Left cardiac atrium (tissue), 4 donors: ENCODE data around the gene ZBTB34. TPM values are rescaled to one million over a fixed set of nuclear protein-coding genes. Genes with fewer than 3 reads are reported as not detected.

Source experiments
- ATAC-seq, 2 donors: fragments of 200-7000 bp; cut with Tn5 transposase; one replicate each; pipeline ENCODE4 v1.9.1; 2020; ENCODE audit warnings: mild to moderate bottlenecking in 2 of 2, moderate library complexity in 2 of 2
- DNase-seq: peaks from one replicate; pipeline ENCODE4 v3.0.0-alpha.2; 2020
- intact Hi-C, 2 donors: fragments of 100-400 bp; cut with DNase I; formaldehyde crosslinking; loops; one replicate each; pipeline versions ENCODE4 v1.14.1 to v1.15.1; 2022 to 2023
- total RNA-seq, 2 donors: library from RNA; stranded (reverse); fragmentation: NEBNext Ultra II Directional; extraction: Animal tissue kit (Norgen Biotek cat#: 25700); gene quantifications; one replicate each; pipeline ENCODE4 v1.2.1, GENCODE V29; 2021
- donor health status: DM: no; HTN: yes; CAD: no.
- donor health status: DM: no; HTN: yes; CAD: no; lungs with severe emphysema.
- donor health status: DM: yes; HTN: yes; CAD: no.
- donor health status: Dilated cardiomyopathy.

Gene ZBTB34
- total RNA-seq, 2 donors from 2014 or later: 5.2 to 5.6 TPM

- no peak for DNase-seq
Measured at GRCh38 chr9:126906091-126906490, 45.7 kb downstream of the ZBTB34 start.

DNA sequence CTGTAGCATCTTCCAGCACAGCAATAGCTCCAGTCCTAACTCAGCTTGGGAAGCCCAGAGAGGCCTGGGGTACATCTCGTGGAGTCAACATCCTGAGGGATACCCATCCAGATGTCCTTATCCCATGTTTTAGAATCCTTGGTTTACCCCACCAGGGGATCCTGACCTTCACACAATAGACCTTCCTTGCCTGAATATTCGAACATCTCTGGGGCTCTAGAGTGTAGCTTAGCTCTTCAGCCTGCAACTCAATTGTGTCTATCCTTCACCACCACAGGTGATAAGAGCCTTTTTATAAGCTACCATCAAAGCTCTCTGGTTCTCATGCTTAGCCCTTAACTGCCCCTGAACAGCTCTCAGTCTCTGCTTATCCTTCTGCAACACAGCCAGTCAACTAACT is 46.6 kb downstream of the ZBTB34 start:
- intact Hi-C loops: no loop called here
- DNase-seq: no peak

More at GRCh38 chr9:126906091-126906490, 45.7 kb downstream of the ZBTB34 start:
- intact Hi-C loops: no loop called here
- no peak for ATAC-seq

GRCh38 chr9:126914458-126915280 is 54.2 kb downstream of the ZBTB34 start, which contains the start of gene RALGPS1:
RALGPS1 (plus strand) TSS chr9:126914782; CDS start chr9:126962290, 47,508 bp downstream.
- DNase-seq (peak; percentile 97), ATAC-seq (peak; percentile 99 to 100)
- intact Hi-C loops: loop anchor here in 1 of 2 donors (10.0 kb wide), 1 partner anchor 50 kb away; the partner anchor contains the start of gene ZBTB34

More for the DNA sequence above, 46.6 kb downstream of the ZBTB34 start:
- no peak for ATAC-seq

DNA sequence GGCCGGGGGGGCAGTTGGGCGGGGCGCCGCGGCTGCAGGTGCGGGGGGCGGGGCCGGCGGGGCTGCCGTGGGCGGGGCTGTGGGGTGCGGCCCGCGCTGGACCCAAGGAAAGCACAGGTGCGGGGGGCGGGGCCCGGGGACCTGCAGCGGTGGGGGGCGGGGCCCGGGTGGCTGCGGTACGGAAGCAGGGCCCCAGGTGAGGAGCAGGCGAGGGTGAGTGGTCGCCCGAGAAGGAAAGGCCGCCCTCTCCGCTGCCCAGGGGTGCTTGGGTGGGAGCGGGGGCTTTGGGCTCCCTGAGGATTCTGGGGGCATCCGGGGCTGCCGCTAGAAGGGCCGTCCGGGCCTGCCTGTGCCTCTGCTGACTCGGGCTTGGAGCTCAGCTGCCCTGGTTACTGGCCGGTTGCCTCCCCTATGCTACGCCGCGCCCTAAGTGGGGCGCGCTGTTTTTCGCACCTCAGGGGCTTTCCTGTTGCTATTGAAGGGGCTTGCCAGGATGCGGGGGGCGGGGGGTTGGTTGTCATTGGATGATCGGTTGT is 54.9 kb downstream of the ZBTB34 start:
- intact Hi-C loops: loop anchor here in 1 of 2 donors (10.0 kb wide), 1 partner anchor 51 kb away; the partner anchor contains the start of gene ZBTB34
- ATAC-seq: no peak

DNA sequence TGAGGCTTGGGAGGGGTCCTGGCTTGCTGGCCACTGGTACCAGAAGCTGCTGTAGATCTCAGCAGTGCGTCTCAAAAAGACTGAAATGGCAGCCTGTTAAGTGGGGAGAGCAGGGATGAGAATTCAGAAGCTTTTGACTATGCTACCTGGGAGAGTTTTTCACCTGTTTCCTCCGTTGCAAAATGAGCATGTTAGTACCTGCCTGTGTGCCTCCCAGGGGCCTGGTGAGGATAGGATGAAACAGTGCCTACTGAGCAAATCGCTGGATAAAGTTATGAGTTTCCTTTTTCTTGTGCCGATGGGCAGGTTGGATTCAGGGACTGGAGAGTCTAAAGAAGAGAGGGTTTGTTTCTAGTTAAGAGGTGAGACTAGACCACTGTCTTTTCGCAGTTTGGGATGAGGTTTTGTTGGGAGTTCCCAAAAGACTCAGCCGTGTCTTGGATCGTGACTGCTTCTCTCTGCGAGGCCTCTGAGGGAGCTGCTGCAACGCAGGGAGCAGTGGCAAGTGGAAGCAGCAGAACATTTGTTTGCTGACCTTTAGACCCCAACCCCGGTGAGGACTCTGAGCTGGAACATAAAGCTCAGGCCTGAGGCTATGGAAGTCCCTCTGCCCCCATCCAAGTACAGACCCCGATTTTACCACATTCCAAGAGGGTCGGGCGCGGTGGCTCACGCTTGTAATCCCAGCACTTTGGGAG is 55.6 kb downstream of the ZBTB34 start:
- ATAC-seq: no peak
- intact Hi-C loops: loop anchor here in 1 of 2 donors (10.0 kb wide), 1 partner anchor 51 kb away; the partner anchor contains the start of gene ZBTB34
- no peak for DNase-seq

More for the DNA sequence above, 54.9 kb downstream of the ZBTB34 start:
- peak; percentile 50 for DNase-seq

DNA sequence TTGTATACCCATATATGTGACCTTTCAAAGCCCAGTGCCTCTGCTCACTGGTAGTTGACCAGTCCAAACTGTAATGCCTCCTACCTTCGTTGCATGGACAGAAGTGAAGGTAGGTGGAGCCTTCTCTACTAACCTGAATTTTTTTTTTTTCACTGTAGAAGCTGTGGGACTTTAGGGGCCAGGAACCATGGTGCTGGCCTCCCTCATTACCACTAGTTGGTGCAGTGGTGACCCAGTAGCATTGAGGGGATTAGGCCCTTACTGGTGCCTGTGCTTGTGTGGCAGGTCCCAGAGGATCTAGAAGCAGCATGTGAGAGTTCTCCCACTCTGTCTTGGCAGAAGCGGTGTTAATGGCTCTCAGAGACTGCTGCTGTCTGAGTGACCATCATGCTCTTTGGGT is 56.5 kb downstream of the ZBTB34 start:
- no peak for ATAC-seq
- no peak for DNase-seq

DNA sequence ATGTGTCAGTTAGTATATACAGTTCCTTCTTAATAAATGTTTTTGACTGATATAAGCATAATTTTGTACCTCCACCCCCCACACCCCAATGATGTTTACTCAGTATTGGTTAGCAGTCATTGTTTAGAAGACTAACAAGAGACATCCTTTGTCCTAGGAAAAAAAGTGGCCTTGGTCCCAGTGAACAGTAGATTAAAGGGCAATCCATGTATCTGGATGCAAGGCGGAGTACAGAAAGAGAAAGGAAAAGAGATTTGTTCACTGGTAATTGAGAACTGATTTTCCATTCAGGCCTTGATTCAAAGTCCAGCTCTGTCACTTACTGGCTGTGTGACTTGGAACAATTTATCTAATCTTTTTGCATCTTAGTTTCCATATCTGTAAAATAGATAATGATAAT is 58.8 kb downstream of the ZBTB34 start:
- DNase-seq: no peak
- ATAC-seq: no peak
- intact Hi-C loops: loop anchor here in 1 of 2 donors (10.0 kb wide), 1 partner anchor 54 kb away; the partner anchor contains the start of gene ZBTB34

More for the DNA sequence above, 56.5 kb downstream of the ZBTB34 start:
- intact Hi-C loops: loop anchor here in 1 of 2 donors (10.0 kb wide), 1 partner anchor 52 kb away; the partner anchor contains the start of gene ZBTB34

DNA sequence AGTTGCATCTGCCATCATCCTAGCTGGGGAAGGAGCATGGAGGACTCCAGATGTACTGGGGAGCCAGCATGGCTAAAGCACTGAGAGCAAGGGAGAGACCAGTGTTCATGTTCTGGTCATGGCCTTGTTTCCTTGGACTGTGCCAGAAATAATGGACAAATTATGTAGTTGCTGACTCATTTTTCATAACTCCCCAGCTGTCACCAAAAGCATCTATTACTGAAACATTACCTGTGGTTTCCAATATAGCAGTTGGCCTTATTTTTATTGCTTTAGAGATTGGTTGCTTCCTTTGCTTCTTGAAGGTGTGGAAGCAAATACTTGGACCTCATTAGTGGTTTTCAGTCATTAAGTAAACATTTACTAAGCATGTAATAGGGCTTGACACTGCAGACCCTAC is 65.4 kb downstream of the ZBTB34 start:
- DNase-seq (no peak), ATAC-seq (no peak)
- intact Hi-C loops: no loop called here

DNA sequence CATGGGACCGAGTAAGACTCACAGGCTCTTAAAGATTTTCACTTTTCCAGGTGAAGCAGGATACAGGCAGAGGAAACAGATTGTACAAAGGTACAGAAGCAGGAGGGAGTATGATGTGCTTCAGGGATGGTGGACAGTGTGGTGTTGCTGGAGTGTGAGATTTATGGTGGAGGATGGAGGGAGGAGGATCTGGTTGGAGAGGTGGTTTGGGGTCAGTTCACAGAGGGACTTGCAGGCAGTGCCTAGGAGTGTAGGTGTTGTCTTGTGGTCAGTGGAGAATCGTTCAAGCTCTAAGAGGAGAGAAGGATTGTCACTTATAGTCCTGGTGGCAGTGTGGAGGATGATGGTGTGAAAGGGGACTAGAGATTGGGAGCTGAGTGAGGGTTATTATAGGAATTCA is 65.9 kb downstream of the ZBTB34 start:
- no peak for DNase-seq
- intact Hi-C loops: no loop called here
- ATAC-seq: no peak

GRCh38 chr9:126927419-126927818 is 67.0 kb downstream of the ZBTB34 start:
- intact Hi-C loops: no loop called here
- DNase-seq (no peak), ATAC-seq (no peak)

DNA sequence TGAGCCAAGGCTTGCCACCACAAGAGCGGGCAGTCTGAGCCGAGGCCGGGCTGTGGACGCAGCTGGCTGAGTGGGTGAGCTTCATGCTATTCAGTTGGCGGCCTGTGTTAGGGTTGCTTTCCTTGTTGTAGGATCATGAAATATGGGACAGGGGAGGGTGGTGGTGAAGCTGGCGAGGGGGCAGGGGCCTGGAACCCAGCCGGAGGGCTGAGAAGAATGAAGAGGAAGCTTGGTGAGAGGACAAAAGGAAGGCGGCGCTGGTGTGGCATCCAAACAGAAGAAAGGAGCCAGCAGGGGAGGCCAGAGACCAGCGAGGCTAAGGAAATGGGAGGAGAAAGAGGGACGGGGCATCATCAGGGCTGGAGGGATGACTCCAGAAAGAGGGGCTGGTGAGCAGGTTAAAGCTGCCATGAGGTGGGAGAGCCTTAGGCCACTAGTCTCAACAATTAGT is 72.5 kb downstream of the ZBTB34 start:
- intact Hi-C loops: no loop called here
- no peak for DNase-seq
- ATAC-seq: no peak

DNA sequence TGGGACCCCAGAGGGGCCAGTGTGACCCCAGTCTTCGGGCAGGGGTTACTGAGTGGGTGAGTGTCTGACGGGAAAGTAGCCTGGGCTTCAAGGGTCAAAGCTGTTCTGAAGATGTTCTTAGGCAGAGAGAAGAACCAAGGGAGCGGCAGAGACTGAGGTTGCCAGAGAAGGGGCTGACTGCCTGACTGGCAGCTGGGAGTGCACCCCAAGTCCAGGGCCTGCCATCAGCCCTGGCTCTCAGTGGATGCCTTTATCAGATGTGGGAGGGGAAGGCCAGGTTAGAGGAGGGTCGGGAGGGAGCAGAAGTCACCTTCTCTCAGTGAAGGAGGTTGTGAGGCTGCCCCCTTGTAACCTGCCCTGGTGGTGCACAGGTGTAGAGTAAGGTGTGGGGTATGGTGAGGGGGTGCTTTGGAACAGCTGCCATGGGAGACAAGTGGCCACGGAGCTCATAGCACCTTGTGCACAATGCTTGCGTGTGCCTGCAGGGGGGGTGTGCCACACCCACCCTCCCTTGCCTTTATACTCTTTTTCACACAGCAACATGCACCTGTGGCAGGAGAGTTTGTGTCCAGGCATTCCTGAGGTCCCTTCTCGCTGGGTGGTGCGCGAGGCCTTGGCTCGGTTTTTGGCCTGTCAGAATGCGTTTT is 73.0 kb downstream of the ZBTB34 start:
- intact Hi-C loops: no loop called here
- ATAC-seq: no peak
- no peak for DNase-seq

DNA sequence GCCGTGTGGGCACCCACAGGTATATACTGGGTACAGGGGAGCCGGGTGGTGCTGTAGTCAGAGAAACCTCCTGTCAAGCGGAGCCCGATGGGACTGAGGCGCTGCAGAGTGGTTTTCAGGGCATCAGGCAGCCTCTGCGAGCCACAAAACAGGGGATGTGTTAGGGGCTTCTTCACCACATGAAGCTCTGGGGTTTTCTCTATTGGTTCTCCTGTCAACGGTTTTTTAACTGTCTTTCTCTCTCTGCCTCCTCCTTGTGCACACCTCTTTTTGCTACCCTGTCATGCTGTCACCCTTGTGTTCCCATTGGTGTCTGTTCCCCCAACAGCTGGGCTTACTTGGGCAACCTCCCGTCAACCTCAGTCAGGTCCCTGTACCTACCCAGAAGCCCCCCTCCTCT is 74.0 kb downstream of the ZBTB34 start:
- DNase-seq (no peak), ATAC-seq (no peak)
- intact Hi-C loops: no loop called here

Other genes with a start within 250 kb of the ZBTB34 start
- gene LMX1B, start 246.7 kb upstream of the ZBTB34 start, total RNA-seq: 1 to 10 TPM in 1 of 2 donors, under 1 TPM in 1; 0.81 to 1.8 TPM
- gene ZBTB43, start 55.6 kb upstream of the ZBTB34 start, total RNA-seq: 10 to 100 TPM; 17.5 to 34.0 TPM
- 10 to 100 TPM; 12.5 TPM for gene RALGPS1, start 54.1 kb downstream of the ZBTB34 start, total RNA-seq